LNCAP (cell line): ENCODE results near the gene ZNF507.
A peak's percentile ranks its signal among the peaks of the same experiment; 100 is the strongest.

ENCODE experiments used
- CTCF ChIP-seq: fragments of 450-650 bp; IDR thresholded peaks from 2 replicates; pipeline ENCODE4 v1.5.1; 2017; ENCODE audit warnings: mild to moderate bottlenecking

The ZNF507 gene

GRCh38 chr19:32373585-32374295, 28.3 kb downstream of the ZNF507 start:
- TF ChIP-seq CTCF = no peak

GRCh38 chr19:32377088-32377487, 31.7 kb downstream of the ZNF507 start:
- TF ChIP-seq CTCF = peak; percentile 41; the same call in 1 of the 2 replicates

- no peak for TF ChIP-seq CTCF
Measured at GRCh38 chr19:32380269-32380668, 34.9 kb downstream of the ZNF507 start.

- no peak for TF ChIP-seq CTCF
Measured at GRCh38 chr19:32387701-32388392, 42.4 kb downstream of the ZNF507 start.

GRCh38 chr19:32388393-32388855, 43.0 kb downstream of the ZNF507 start:
- no peak for TF ChIP-seq CTCF

- TF ChIP-seq CTCF = no peak
Measured at GRCh38 chr19:32392901-32393300, 47.5 kb downstream of the ZNF507 start.

GRCh38 chr19:32396046-32396652, 50.7 kb downstream of the ZNF507 start:
- TF ChIP-seq CTCF = no peak
